HG02970 (cell line): ENCODE data around the gene RAB40AL.
"Not testable (repeated sequence)": the region's sequence is repeated elsewhere in the genome, so short reads cannot be mapped to it uniquely, and the experiment has no call there.

Experiments
- ATAC-seq: cut with Tn5 transposase; IDR thresholded peaks from one replicate; pipeline ENCODE4 v1.9.1; 2021; ENCODE audit warnings: mild to moderate bottlenecking, moderate library complexity, moderate number of reproducible peaks; ENCODE audit not compliant: unreplicated experiment, low FRiP score

Gene RAB40AL

GRCh38 chrX:102936972-102937371 lies at the start of gene RAB40AL:
TSS of gene RAB40AL (plus strand) at chrX:102937272. CDS start at chrX:102937319, 47 bp downstream.
- ATAC-seq, result not testable (repeated sequence)

DNA sequence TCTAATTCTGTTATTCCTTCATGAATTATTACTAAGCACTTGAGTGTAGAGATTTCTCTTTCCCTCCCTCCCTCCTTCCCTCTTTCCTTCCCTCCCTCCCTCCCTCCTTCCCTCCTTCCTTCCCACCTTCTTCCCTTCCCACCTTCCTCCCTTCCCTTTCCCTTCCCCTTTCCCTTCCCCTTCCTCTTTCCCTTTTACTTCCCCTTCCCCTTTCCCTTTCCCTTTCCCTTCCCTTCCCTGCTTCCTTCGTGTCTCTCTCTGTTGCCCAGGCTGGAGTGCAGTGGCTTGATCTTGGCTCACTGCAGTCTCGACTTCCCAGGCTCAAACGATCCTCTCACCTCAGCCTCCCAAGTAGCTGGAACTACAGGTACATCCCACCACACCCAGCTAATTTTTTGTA lies 49.4 kb upstream of the RAB40AL start:
- ATAC-seq, result no peak

DNA sequence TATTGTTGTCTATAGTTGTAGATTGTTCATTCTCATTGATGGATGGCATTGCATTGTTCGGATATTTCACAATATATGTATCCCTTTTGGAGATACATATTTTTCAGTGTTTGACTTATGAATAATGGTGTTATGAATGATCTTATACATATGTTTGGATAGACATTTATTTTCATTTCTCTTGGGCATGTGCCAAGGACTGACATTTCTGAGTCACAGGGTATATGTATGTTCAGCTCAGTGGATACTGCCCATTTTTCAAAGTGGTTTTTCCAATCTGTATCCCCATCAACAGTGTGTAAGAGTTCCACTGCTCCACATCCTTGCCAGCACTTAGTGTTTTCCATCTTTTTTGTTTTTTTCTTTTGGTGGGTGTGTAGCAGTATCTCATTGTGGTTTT lies 45.0 kb upstream of the RAB40AL start:
- ATAC-seq, result no peak

DNA sequence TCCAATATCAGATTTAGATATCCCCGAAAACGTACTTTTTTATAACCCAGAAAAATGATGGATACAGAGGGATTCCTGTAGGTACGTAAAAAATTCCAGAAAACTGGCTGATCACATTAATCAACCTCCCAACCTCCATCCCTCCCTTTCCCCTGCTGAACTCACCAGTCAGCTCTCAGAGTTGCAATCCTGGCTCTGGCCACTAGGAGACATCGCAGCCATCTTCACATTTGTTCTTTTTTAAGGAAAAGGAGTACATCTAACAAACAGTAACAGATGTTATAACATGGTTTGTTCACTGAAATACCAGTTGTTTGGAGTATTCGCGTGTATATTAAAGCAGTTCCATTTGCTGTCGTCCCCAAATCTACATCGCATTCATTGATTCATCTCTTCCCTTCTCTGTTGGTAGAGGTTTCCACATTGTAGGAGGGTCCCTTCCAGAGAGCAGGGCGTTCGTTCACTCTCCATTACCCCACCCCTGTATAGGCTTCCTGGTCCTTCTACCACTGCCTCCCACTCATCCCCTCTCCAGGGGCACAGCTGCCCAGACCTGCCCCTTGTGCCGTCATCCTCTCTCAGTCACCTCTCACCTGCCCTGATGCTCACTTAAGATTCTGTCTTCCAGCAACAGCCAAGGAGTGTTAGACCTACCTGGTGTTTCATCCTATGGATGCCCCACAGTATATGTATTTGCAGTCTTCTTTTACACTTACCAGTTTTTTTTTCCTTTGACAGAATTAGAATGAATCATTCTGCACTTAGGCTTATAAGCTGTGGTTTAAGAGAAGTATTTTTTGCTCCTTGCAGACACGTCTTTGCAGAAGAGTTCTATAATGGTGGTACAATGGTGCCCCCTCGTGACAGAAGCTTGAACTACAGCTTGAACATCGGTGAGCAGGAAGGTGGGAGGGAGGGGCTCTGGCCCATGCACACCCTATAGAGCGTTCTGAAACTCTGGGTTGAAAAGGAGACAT lies 36.8 kb upstream of the RAB40AL start:
- ATAC-seq, result peak; percentile 82

- ATAC-seq, result no peak
Measured at GRCh38 chrX:102902355-102902754, 34.7 kb upstream of the RAB40AL start.

DNA sequence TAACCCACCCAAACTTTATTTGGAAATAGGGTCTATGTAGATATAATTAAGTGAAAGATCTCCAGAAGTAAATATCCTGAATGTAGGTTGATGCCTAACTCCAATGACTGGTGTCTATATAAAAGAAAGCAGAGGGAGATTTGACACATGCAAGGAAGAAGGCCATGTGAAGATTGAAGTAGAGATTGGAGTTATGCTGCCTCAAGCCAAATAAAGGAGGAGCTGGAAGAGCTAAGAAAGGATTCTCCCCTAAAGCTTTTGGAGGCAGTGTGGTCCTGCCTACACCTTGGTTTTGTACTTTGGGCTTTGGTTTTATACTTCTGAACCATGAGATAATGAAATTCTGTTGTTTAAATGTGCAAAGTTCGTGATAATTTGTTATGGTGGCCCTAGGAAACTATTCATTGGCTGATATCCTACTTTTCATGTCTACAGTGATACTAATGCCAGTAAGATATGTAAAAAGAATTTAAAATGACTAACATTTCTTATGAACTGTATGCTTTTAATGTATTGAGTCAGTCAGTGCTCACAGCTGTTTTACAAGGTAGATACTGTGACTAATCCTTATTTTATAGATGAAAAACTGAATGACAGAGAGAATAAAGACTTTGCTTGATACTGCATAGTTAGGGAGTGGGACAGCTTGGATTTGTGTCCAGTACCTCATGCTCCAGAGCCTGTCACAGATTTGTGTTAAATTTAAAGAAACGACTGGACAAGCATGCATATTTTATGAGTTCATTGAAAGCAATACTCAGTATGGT lies 5.9 kb upstream of the RAB40AL start:
- ATAC-seq, result no peak

DNA sequence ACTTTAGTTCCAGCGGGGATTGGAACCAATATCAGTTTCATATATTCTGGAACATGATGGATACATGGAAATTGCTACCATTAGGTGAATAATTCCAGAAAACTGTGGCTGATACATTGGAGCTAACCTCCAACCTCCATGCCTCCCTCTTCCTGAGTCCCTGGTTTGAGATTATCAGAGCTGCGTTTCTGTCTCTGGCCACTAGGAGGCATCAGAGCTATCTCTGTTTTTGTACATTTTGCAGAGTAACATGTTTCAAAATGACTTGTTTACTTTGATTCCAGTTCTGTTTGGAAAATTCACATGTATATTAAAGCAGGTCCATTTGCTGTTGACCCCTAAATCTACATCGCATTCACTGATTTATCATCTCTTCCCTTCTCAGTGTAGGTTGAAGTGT lies 2.4 kb upstream of the RAB40AL start:
- no peak for ATAC-seq

- no peak for ATAC-seq
Measured at GRCh38 chrX:102950908-102951866, 14.1 kb downstream of the RAB40AL start.

GRCh38 chrX:102957751-102958150 lies 20.7 kb downstream of the RAB40AL start:
- ATAC-seq, result no peak

GRCh38 chrX:102958794-102959193 lies 21.7 kb downstream of the RAB40AL start:
- ATAC-seq, result no peak

GRCh38 chrX:102959471-102959870 lies 22.4 kb downstream of the RAB40AL start:
- no peak for ATAC-seq

DNA sequence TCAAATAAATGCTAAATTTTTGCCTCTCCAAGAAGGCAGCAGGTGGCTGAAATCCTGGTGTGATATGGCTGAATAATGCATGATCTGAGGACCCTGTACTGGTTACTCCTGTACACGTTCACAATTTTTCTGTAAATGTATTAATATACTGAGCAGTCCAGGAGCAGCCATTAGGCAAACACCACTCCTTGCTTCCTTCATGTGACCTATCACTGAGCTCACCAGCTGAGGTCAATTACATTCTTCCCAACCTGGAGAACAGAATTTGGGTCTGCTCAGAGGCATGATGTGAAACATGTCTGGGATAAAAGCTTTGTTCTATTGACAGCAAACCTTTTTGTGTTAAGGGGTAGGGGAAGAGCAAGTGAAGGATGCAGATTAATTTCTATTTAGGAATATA lies 26.9 kb downstream of the RAB40AL start:
- no peak for ATAC-seq

DNA sequence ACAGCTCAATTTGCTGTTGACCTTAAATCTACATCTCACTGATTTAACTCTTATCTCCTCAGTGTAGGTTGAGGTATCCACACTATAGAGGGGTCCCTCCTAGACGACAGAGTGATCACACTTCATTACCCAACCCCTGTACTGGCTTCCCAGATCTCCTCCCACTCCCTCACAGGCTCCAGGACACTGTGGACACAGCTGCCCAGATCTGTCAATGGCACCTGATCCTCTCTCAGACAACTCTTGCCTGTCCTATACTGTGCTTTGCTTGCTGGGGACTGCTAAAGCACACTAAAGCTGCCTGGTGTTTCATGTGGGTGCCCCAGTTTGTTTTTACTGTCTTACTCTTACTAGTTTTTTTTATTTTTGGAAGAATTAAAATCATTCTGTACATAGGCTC lies 27.9 kb downstream of the RAB40AL start:
- no peak for ATAC-seq

- no peak for ATAC-seq
Measured at GRCh38 chrX:102966701-102967100, 29.6 kb downstream of the RAB40AL start.

- ATAC-seq, result no peak
Measured at GRCh38 chrX:102968216-102968615, 31.1 kb downstream of the RAB40AL start.

- ATAC-seq, result not testable (repeated sequence)
Measured at GRCh38 chrX:102971536-102971935, 34.5 kb downstream of the RAB40AL start.

- ATAC-seq, result no peak
Measured at GRCh38 chrX:102975016-102975415, 37.9 kb downstream of the RAB40AL start.

DNA sequence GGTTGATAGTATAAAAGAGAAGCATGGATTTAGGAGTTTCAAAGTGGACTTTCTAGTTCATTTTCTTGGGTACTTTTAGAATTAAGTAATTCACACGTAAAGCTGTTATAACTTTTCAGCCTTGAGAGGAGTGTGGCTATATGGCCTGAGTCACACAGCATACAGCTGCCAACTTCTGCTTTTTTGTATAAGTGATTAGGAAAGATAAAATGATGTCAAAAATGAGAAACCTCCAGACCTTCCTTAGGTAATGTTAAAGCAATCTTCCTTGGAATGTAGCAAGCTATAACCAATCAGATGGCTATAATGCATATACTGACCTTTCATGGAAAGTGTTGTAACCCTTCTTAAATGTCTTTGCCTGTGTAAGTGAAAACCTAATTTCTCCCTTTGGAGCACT lies 39.2 kb downstream of the RAB40AL start:
- no peak for ATAC-seq

GRCh38 chrX:102976793-102977495 lies 39.9 kb downstream of the RAB40AL start:
- no peak for ATAC-seq

GRCh38 chrX:102978594-102978993 lies 41.5 kb downstream of the RAB40AL start:
- no peak for ATAC-seq
